Stomach (tissue), 9 donors: ENCODE measurements around the gene ETV6. TPM values are rescaled to one million over a fixed set of nuclear protein-coding genes. Genes with fewer than 3 reads are reported as not detected.

ENCODE experiments used
- DNase-seq, 2 donors: peaks; one replicate each; pipeline versions ENCODE4 v3.0.0 to v3.0.0-alpha.2; 2013 to 2019
- H3K27ac ChIP-seq, 5 donors: fragments of 200-600 bp in 4 of 5; sonication (generic) in 4 of 5; one replicate each; pipeline ENCODE4 v1.5.1; 2013 to 2019; ENCODE audit warnings: mild to moderate bottlenecking in 1 of 5, moderate library complexity in 1 of 5
- H3K27me3 ChIP-seq, 3 donors: fragments of 200-600 bp; sonication (generic); one replicate each; pipeline ENCODE4 v1.5.1; 2017 to 2019; ENCODE audit warnings: mixed run types in 1 of 3
- H3K36me3 ChIP-seq, 4 donors: fragments of 200-600 bp; sonication (generic); 1 replicate in 3 of 4; 2 replicates in 1 of 4; pipeline ENCODE4 v1.5.1; 2016 to 2019
- H3K4me1 ChIP-seq, 4 donors: fragments of 200-600 bp; sonication (generic); one replicate each; pipeline ENCODE4 v1.5.1; 2016 to 2019
- H3K4me3 ChIP-seq, 4 donors: fragments of 200-600 bp; sonication (generic) in 3 of 4; one replicate each; pipeline ENCODE4 v1.5.1; 2016 to 2019; ENCODE audit warnings: mild to moderate bottlenecking in 1 of 4
- H3K9me3 ChIP-seq, 4 donors: fragments of 200-600 bp; sonication (generic); one replicate each; pipeline ENCODE4 v1.5.1; 2016 to 2019
- CTCF ChIP-seq, 7 experiments: fragments of 450-650 bp in 4 of 7; fragments of 200-600 bp in 3 of 7; sonication (generic) in 3 of 7; IDR thresholded peaks; one replicate each; pipeline ENCODE4 v1.5.1; 2016 to 2019; ENCODE audit warnings: antibody characterized with exemption in 7 of 7, control low read depth in 2 of 7, mild to moderate bottlenecking in 1 of 7
- EP300 ChIP-seq: sonication (generic); formaldehyde crosslinking; IDR thresholded peaks from one replicate; pipeline ENCODE4 v1.6.1; 2017; ENCODE audit warnings: antibody characterized with exemption
- POLR2A ChIP-seq, 4 donors: fragments of 450-650 bp; IDR thresholded peaks; one replicate each; pipeline ENCODE4 v1.6.1; 2016; ENCODE audit warnings: antibody characterized with exemption in 4 of 4, control low read depth in 2 of 4, mild to moderate bottlenecking in 1 of 4, moderate library complexity in 1 of 4
- POLR2AphosphoS5 ChIP-seq, 3 donors: sonication (generic); formaldehyde crosslinking; IDR thresholded peaks; one replicate each; pipeline ENCODE4 v1.6.1; 2016; ENCODE audit warnings: antibody characterized with exemption in 3 of 3
- WGBS, 5 donors: extraction: QIAGEN DNeasy Blood & Tissue Kit in 3 of 5; methylation state at CpG; one replicate each; pipeline versions ENCODE4 v1.1.5 to v1.1.7; 2013 to 2018; 5-methylcytosine and 5-hydroxymethylcytosine counted together
- intact Hi-C: fragments of 100-400 bp; cut with DNase I; formaldehyde crosslinking; loops from one replicate; pipeline ENCODE4 v1.15.1; 2023; ENCODE audit warnings: low total_unique reads
- polyA plus RNA-seq, 3 donors: library from polyadenylated mRNA; stranded (reverse); fragments of 200-250 nt; gene quantifications; one replicate each; pipeline ENCODE4 v1.2.3, GENCODE V29; 2013
- total RNA-seq, 5 donors: library from RNA; depleted of rRNA; stranded (reverse); fragments of >200 nt; gene quantifications; one replicate each; pipeline versions ENCODE4 v1.1.0 to v1.2.3, GENCODE V29; 2014 to 2016
- donor health status: healthy with polysubstance abuse.
- donor health status: Bipolar disorder and iron deficiency.
- donor health status: healthy.

Gene ETV6
- total and polyA plus RNA-seq, 8 donors: 4.1 to 60.3 (median 13.4) TPM

DNA sequence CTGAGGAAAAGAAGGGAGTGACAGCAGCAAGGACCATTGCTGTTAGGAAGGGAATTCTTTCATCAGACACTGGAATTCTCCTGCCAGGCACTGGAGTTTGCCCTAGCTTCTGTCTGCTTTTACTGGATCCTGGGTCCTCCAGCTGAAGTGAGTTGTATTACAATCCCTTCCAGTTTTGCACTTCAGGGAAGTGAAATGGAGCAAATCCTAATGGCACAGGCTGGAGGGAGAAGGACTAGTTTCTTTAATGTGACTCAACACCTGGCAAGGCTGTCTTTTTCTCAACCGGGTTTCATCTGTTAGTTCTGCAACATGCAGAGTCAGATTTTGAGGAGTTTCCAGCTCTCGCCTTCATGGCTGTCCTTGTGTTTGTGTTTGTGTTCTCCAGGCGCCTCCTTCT lies 45.8 kb downstream of the ETV6 start:
- H3K27ac ChIP-seq: peak overlapping the region in 4 of 5 donors; percentile 9 to 75 (median 33)
- H3K27me3 ChIP-seq: no peaks in the 10 kb centered on the region
- H3K4me1 ChIP-seq: peaks cover 0 to 75% (median 33%) of the 10 kb centered on the region in 4 donors
- no peak overlapping the region for H3K4me3 ChIP-seq
- peak in 1 of 2 donors; percentile 46 for DNase-seq
- intact Hi-C loops: no loop called here
- WGBS, 5 donors: 55 to 61% (median 60%) methylated on average over 3 of the region's 3 CpGs
- H3K9me3 ChIP-seq: no peaks in the 10 kb centered on the region
- TF ChIP-seq POLR2A (IDR thresholded peaks at IDR 0.05): no peak
- peak in 1 of 3 donors; percentile 45 for TF ChIP-seq POLR2AphosphoS5 (IDR thresholded peaks at IDR 0.05)
- H3K36me3 ChIP-seq: no peaks in the 10 kb centered on the region

DNA sequence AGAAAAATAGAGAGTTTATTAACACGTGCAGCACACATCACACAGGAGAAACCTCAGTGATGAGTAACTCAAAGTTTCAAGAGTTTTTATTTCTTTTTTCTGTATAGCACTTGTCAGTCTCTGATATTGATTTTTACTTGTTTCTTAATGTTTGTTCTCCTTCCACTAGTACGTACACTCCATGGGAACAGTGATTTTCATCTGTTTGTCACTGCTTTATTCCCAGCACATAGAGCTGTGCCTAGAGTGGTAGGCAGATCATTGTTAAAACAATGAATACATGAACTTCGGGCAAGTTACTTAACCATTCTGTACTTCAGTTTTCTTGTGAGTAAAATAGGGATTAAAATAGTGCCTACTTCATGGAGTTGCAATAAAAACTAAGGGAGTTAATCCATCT lies 46.6 kb downstream of the ETV6 start:
- Histone ChIP-seq H3K27ac (peak overlapping the region in 2 of 5 donors; percentile 29 to 40), H3K36me3 (no peaks in the 10 kb centered on the region), H3K27me3 (no peaks in the 10 kb centered on the region), H3K4me3 (no peak overlapping the region), H3K9me3 (no peaks in the 10 kb centered on the region), H3K4me1 (peaks cover 0 to 79% (median 33%) of the 10 kb centered on the region in 4 donors)
- TF ChIP-seq EP300 (no peak), CTCF (IDR thresholded peaks at IDR 0.05) (no peak), POLR2A (IDR thresholded peaks at IDR 0.05) (no peak), POLR2AphosphoS5 (IDR thresholded peaks at IDR 0.05) (no peak)
- DNase-seq: no peak
- intact Hi-C loops: no loop called here
- WGBS, 5 donors: 65 to 76% (median 75%) methylated on average over 3 of the region's 3 CpGs

DNA sequence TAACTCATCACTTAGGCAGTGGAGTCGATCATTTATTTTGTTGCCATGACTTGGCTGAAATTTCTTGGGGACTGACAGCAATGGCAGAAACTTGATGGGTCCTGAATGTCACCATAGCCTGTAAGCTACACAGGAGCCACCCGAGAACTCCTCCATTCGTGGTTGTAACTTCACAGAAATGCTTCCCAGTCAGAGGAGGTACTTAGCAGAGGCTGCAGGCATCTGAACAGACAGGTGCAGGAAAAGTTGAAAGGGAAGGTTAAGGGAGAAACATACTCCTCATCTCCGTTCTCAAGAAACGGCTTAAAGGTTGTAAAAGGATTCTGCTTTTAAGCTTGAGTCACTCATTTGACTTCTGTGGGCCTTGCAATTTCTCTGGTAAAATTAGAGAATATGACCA lies 47.7 kb downstream of the ETV6 start:
- H3K4me1 ChIP-seq: peaks cover 0 to 84% (median 33%) of the 10 kb centered on the region in 4 donors
- no peaks in the 10 kb centered on the region for H3K36me3 ChIP-seq
- H3K27ac ChIP-seq: peak overlapping the region in 2 of 5 donors; percentile 27 to 35
- no peak for DNase-seq
- intact Hi-C loops: no loop called here
- 91 to 98% (median 96%) methylated on average over 5 of the region's 5 CpGs for WGBS, 5 donors
- no peak overlapping the region for H3K4me3 ChIP-seq
- H3K9me3 ChIP-seq: no peaks in the 10 kb centered on the region
- TF ChIP-seq EP300 (no peak), POLR2AphosphoS5 (IDR thresholded peaks at IDR 0.05) (no peak), CTCF (IDR thresholded peaks at IDR 0.05) (no peak), POLR2A (IDR thresholded peaks at IDR 0.05) (no peak)
- H3K27me3 ChIP-seq: no peaks in the 10 kb centered on the region

DNA sequence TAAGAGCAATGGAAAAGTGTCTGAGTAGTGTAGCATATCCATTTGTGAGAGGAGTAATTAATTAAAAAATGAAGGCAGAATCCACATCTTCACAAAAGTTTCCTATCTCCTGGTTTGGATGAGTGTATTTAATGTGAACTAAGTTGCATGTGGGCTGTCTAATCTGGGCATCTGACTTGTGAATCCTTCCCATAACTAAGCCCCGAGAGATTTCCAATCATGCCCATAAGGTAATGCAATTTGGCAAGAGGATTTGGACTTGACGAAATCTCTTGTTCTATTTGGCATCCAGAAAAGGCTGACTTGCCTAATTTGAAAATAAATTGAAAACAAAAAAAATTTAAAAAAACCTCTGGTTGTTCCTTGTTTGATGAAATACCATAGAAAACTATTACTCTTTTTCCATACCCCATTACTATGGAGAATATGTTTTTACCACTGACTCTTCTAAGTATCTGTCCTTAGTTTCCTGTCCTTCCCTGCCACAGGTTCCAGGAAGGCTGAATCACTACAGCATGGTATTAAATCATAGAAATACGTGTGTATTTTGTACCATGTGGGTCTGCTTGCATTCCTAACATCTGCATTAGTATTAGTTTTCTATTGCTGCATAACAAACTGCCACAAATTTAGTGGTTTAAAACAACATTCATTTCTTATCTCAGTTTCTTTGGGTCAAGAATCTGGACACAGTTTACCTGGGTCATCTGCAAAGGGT lies 48.4 kb downstream of the ETV6 start:
- H3K4me3 ChIP-seq: no peak overlapping the region
- peak overlapping the region in 1 of 5 donors; percentile 27 for H3K27ac ChIP-seq
- WGBS, 5 donors: 65 to 89% (median 81%) methylated on average over 3 of the region's 3 CpGs
- TF ChIP-seq CTCF (IDR thresholded peaks at IDR 0.05) (no peak), POLR2A (IDR thresholded peaks at IDR 0.05) (no peak), EP300 (no peak), POLR2AphosphoS5 (IDR thresholded peaks at IDR 0.05) (no peak)
- no peak for DNase-seq
- no peaks in the 10 kb centered on the region for H3K36me3 ChIP-seq
- intact Hi-C loops: no loop called here
- no peaks in the 10 kb centered on the region for H3K9me3 ChIP-seq
- no peaks in the 10 kb centered on the region for H3K27me3 ChIP-seq
- peaks cover 0 to 87% (median 34%) of the 10 kb centered on the region in 4 donors for H3K4me1 ChIP-seq

DNA sequence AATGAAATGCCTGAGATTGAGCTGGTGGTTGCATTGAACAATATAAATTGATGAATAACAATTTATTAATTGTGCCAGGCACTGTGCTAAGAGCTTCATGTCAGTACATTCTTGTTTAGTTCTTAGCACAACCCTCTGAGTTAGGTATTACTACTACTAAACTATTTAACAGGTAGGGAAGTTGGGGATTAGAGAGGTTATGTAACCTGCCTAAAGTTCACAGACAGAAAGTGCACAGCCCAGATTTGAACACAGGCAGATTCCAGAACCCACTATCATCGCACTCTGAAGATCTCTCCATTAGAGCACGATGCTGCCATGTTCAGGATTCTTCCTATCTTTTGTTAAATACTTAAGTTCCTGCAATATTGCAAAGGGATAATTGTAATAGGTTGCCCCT lies 49.3 kb downstream of the ETV6 start:
- TF ChIP-seq EP300 (no peak), POLR2AphosphoS5 (IDR thresholded peaks at IDR 0.05) (no peak), POLR2A (IDR thresholded peaks at IDR 0.05) (no peak), CTCF (IDR thresholded peaks at IDR 0.05) (no peak)
- no peaks in the 10 kb centered on the region for H3K27me3 ChIP-seq
- 91 to 99% (median 98%) methylated on average over 2 of the region's 2 CpGs for WGBS, 5 donors
- H3K4me1 ChIP-seq: peaks cover 0 to 82% (median 35%) of the 10 kb centered on the region in 4 donors
- H3K4me3 ChIP-seq: no peak overlapping the region
- H3K9me3 ChIP-seq: no peaks in the 10 kb centered on the region
- no peaks in the 10 kb centered on the region for H3K36me3 ChIP-seq
- peak overlapping the region in 2 of 5 donors; percentile 5 to 27 for H3K27ac ChIP-seq
- intact Hi-C loops: no loop called here
- DNase-seq: no peak
